K562 (cell line): Measurements from ENCODE around the gene BCL2A1.
A peak's percentile ranks its signal among the peaks of the same experiment; 100 is the strongest.

Experiments
- CEBPB ChIP-seq: fragments of 450-650 bp; IDR thresholded peaks from 2 replicates; pipeline ENCODE4 v1.6.1; 2016; ENCODE audit warnings: missing genetic modification characterization, missing compliant biosample characterization
- HDGF ChIP-seq: fragments of 450-650 bp; IDR thresholded peaks from 2 replicates; pipeline ENCODE4 v1.6.1; 2016
- JUND ChIP-seq, 2 experiments: IDR thresholded peaks; 2 replicates in 1 of 2; 3 replicates in 1 of 2; pipeline ENCODE4 v1.6.1; 2011; ENCODE audit warnings: borderline replicate concordance in 2 of 2, low read depth in 2 of 2, low read length in 2 of 2, improper control_type of control experiment in 1 of 2, missing biosample characterization in 1 of 2, missing genetic modification characterization in 1 of 2, missing genetic modification reagents in 1 of 2
- NFE2 ChIP-seq: IDR thresholded peaks from 2 replicates; pipeline ENCODE4 v1.6.1; 2014; ENCODE audit warnings: antibody characterized with exemption, low read depth
- POLR2A ChIP-seq: fragments of 450-650 bp; conservative IDR thresholded peaks from 2 replicates; pipeline ENCODE4 v1.6.1; 2016
- RBFOX2 ChIP-seq: fragments of 200-400 bp; formaldehyde crosslinking; IDR thresholded peaks from 2 replicates; pipeline ENCODE4 v1.6.1; 2017; ENCODE audit warnings: low read depth, mild to moderate bottlenecking, low read length, moderate library complexity
- TEAD2 ChIP-seq: fragments of 450-650 bp; IDR thresholded peaks from 2 replicates; pipeline ENCODE4 v1.6.1; 2016; ENCODE audit warnings: missing genetic modification characterization, control low read depth, missing compliant biosample characterization
- ZBTB26 ChIP-seq: fragments of 450-650 bp; formaldehyde crosslinking; IDR thresholded peaks from 2 replicates; pipeline ENCODE4 v1.4.0; 2022; ENCODE audit warnings: missing genetic modification characterization
- ZBTB8A ChIP-seq: fragments of 450-650 bp; IDR thresholded peaks from 2 replicates; pipeline ENCODE4 v1.6.1; 2018; ENCODE audit warnings: mild to moderate bottlenecking, moderate library complexity; ENCODE audit not compliant: partially characterized antibody
- ZNF639 ChIP-seq, 2 experiments: fragments of 200-800 bp in 1 of 2; sonication (Bioruptor generic) in 1 of 2; sonication (generic) in 1 of 2; formaldehyde crosslinking in 1 of 2; IDR thresholded peaks in 1 of 2; conservative IDR thresholded peaks in 1 of 2; 2 replicates each; pipeline versions ENCODE4 v1.5.0 to v1.6.1; 2016 to 2020; ENCODE audit warnings: missing compliant biosample characterization in 1 of 2, missing genetic modification characterization in 1 of 2, missing genetic modification reagents in 1 of 2
- TF ChIP-seq, protein P1 (sequence below): sonication (generic); IDR thresholded peaks from 2 replicates; pipeline ENCODE4 v1.6.1; 2016
- TF ChIP-seq, protein P2 (sequence below): fragments of 450-650 bp; IDR thresholded peaks from 2 replicates; pipeline ENCODE4 v1.6.1; 2016; ENCODE audit warnings: antibody characterized with exemption
- TF ChIP-seq, protein P3 (sequence below): fragments of 450-650 bp; formaldehyde crosslinking; IDR thresholded peaks from 2 replicates; pipeline ENCODE4 v1.4.0; 2022; ENCODE audit warnings: missing genetic modification characterization
- TF ChIP-seq, protein P4 (sequence below): fragments of 450-650 bp; IDR thresholded peaks from 2 replicates; pipeline ENCODE4 v1.7.1; 2018; ENCODE audit warnings: mild to moderate bottlenecking, low read depth; ENCODE audit not compliant: partially characterized antibody

GRCh38 chr15:79978655-79979514 lies 7.9 kb upstream of the BCL2A1 start:
- no peak for TF ChIP-seq RBFOX2
- TF ChIP-seq, protein P1, sequence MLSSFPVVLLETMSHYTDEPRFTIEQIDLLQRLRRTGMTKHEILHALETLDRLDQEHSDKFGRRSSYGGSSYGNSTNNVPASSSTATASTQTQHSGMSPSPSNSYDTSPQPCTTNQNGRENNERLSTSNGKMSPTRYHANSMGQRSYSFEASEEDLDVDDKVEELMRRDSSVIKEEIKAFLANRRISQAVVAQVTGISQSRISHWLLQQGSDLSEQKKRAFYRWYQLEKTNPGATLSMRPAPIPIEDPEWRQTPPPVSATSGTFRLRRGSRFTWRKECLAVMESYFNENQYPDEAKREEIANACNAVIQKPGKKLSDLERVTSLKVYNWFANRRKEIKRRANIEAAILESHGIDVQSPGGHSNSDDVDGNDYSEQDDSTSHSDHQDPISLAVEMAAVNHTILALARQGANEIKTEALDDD: no peak
- no peak for TF ChIP-seq POLR2A
- no peak for TF ChIP-seq ZNF639 (CRISPR knock-in tag; conservative IDR thresholded peaks at IDR 0.05 in 1 of 2, IDR thresholded peaks at IDR 0.05 in 1 of 2)
- no peak for TF ChIP-seq ZBTB8A
- no peak for TF ChIP-seq HDGF
- TF ChIP-seq, protein P2, sequence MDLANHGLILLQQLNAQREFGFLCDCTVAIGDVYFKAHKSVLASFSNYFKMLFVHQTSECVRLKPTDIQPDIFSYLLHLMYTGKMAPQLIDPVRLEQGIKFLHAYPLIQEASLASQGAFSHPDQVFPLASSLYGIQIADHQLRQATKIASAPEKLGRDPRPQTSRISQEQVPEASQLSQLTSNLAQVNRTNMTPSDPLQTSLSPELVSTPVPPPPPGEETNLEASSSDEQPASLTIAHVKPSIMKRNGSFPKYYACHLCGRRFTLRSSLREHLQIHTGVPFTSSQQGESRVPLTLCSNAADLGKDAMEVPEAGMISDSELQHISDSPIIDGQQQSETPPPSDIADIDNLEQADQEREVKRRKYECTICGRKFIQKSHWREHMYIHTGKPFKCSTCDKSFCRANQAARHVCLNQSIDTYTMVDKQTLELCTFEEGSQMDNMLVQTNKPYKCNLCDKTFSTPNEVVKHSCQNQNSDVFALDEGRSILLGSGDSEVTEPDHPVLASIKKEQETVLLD: no peak
- TF ChIP-seq, protein P3, sequence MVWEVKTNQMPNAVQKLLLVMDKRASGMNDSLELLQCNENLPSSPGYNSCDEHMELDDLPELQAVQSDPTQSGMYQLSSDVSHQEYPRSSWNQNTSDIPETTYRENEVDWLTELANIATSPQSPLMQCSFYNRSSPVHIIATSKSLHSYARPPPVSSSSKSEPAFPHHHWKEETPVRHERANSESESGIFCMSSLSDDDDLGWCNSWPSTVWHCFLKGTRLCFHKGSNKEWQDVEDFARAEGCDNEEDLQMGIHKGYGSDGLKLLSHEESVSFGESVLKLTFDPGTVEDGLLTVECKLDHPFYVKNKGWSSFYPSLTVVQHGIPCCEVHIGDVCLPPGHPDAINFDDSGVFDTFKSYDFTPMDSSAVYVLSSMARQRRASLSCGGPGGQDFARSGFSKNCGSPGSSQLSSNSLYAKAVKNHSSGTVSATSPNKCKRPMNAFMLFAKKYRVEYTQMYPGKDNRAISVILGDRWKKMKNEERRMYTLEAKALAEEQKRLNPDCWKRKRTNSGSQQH (CRISPR knock-in tag): no peak
- no peak for TF ChIP-seq ZBTB26 (CRISPR knock-in tag)
- no peak for TF ChIP-seq JUND (IDR thresholded peaks at IDR 0.05; ENCODE audit: borderline replicate concordance, low read depth, low read length)
- no peak for TF ChIP-seq JUND (tag; IDR thresholded peaks at IDR 0.05; ENCODE audit: borderline replicate concordance, low read depth, low read length)
- TF ChIP-seq, protein P4, sequence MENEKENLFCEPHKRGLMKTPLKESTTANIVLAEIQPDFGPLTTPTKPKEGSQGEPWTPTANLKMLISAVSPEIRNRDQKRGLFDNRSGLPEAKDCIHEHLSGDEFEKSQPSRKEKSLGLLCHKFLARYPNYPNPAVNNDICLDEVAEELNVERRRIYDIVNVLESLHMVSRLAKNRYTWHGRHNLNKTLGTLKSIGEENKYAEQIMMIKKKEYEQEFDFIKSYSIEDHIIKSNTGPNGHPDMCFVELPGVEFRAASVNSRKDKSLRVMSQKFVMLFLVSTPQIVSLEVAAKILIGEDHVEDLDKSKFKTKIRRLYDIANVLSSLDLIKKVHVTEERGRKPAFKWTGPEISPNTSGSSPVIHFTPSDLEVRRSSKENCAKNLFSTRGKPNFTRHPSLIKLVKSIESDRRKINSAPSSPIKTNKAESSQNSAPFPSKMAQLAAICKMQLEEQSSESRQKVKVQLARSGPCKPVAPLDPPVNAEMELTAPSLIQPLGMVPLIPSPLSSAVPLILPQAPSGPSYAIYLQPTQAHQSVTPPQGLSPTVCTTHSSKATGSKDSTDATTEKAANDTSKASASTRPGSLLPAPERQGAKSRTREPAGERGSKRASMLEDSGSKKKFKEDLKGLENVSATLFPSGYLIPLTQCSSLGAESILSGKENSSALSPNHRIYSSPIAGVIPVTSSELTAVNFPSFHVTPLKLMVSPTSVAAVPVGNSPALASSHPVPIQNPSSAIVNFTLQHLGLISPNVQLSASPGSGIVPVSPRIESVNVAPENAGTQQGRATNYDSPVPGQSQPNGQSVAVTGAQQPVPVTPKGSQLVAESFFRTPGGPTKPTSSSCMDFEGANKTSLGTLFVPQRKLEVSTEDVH: no peak
- TF ChIP-seq TEAD2 (tag): no peak
- TF ChIP-seq CEBPB (tag): peak; percentile 91
- TF ChIP-seq NFE2: no peak
